Fibroblast of lung (primary cell): Measurements from ENCODE around the gene ROR2.

ENCODE experiments used
- EZH2 ChIP-seq: IDR thresholded peaks from 2 replicates; pipeline ENCODE4 v1.5.1; 2012; ENCODE audit warnings: low read length, control low read depth, mild to moderate bottlenecking; ENCODE audit errors: missing control alignments
- TF ChIP-seq, protein P1 (sequence below), 2 donors: IDR thresholded peaks in 1 of 2; conservative IDR thresholded peaks in 1 of 2; 1 replicate in 1 of 2; 2 replicates in 1 of 2; pipeline ENCODE4 v1.5.1; 2011 to 2012; ENCODE audit warnings: low read length in 2 of 2, control low read depth in 1 of 2, inconsistent platforms in 1 of 2, low read depth in 1 of 2, mild to moderate bottlenecking in 1 of 2

DNA sequence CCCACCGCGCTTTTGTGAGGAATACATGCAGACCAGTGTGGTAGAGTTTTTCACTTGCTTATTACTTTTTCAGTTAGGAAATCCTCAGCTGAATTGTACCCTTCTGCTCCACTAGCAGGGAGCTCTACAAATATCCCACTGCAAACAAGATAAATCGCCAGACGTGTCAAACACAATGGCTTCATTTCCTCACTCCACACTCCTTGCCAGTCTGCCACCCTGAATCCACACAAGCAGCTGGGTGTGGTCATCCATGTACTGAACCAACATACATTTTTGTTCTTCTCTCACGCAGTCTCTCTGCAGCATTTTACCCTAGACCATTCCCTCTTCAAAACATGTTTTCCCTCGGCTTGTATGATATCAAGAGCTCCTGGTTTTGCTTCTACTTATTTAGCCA is 3.7 kb upstream of the ROR2 start:
- TF ChIP-seq, protein P1, sequence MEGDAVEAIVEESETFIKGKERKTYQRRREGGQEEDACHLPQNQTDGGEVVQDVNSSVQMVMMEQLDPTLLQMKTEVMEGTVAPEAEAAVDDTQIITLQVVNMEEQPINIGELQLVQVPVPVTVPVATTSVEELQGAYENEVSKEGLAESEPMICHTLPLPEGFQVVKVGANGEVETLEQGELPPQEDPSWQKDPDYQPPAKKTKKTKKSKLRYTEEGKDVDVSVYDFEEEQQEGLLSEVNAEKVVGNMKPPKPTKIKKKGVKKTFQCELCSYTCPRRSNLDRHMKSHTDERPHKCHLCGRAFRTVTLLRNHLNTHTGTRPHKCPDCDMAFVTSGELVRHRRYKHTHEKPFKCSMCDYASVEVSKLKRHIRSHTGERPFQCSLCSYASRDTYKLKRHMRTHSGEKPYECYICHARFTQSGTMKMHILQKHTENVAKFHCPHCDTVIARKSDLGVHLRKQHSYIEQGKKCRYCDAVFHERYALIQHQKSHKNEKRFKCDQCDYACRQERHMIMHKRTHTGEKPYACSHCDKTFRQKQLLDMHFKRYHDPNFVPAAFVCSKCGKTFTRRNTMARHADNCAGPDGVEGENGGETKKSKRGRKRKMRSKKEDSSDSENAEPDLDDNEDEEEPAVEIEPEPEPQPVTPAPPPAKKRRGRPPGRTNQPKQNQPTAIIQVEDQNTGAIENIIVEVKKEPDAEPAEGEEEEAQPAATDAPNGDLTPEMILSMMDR (conservative IDR thresholded peaks at IDR 0.05 in 1 of 2, IDR thresholded peaks at IDR 0.05 in 1 of 2; ENCODE audit: low read depth in 1 of 2, low read length in 2 of 2) = no peak
- TF ChIP-seq EZH2 = no peak
